Activated CD8-positive, alpha-beta memory T cell treated with anti-CD3 and anti-CD28 coated beads, Interleukin-2, amount 50 U/mL, for 48 hours (primary cell): ENCODE measurements around the gene CDH15.
A peak's percentile ranks its signal among the peaks of the same experiment; 100 is the strongest.
"Not testable (repeated sequence)": the region's sequence is repeated elsewhere in the genome, so short reads cannot be mapped to it uniquely, and the experiment has no call there.

ENCODE experiments used
- DNase-seq: peaks from one replicate; pipeline ENCODE4 v3.0.0-alpha.2; 2020

Gene CDH15

GRCh38 chr16:89188471-89189357 lies 17.2 kb downstream of the CDH15 start:
- DNase-seq, result not testable (repeated sequence)

- DNase-seq, result no peak
Observed at GRCh38 chr16:89189358-89190025, 17.9 kb downstream of the CDH15 start.

- no peak for DNase-seq
Observed at GRCh38 chr16:89190150-89190958, 18.8 kb downstream of the CDH15 start.

- DNase-seq, result no peak
Observed at GRCh38 chr16:89191033-89191900, 19.7 kb downstream of the CDH15 start.

- DNase-seq, result no peak
Observed at GRCh38 chr16:89191901-89192185, 20.3 kb downstream of the CDH15 start.

- not testable (repeated sequence) for DNase-seq
Observed at GRCh38 chr16:89192186-89192955, 20.8 kb downstream of the CDH15 start.

GRCh38 chr16:89192956-89193575 lies 21.5 kb downstream of the CDH15 start:
- peak; percentile 88 for DNase-seq

- DNase-seq, result no peak
Observed at GRCh38 chr16:89193576-89194293, 22.2 kb downstream of the CDH15 start.

GRCh38 chr16:89194340-89195311 lies 23.1 kb downstream of the CDH15 start:
- no peak for DNase-seq

- peak; percentile 53 for DNase-seq
Observed at GRCh38 chr16:89195521-89196171, 24.1 kb downstream of the CDH15 start.

GRCh38 chr16:89197033-89197632 lies 25.6 kb downstream of the CDH15 start:
- DNase-seq, result no peak

- no peak for DNase-seq
Observed at GRCh38 chr16:89197633-89198416, 26.3 kb downstream of the CDH15 start.

- no peak for DNase-seq
Observed at GRCh38 chr16:89198417-89199240, 27.1 kb downstream of the CDH15 start.

- DNase-seq, result no peak
Observed at GRCh38 chr16:89199241-89200123, 27.9 kb downstream of the CDH15 start.

GRCh38 chr16:89200124-89200849 lies 28.7 kb downstream of the CDH15 start, which contains the start of gene SLC22A31:
Gene SLC22A31 (minus strand): TSS chr16:89200537. CDS start chr16:89200501, 36 bp downstream.
- peak; percentile 55 for DNase-seq
